Activated CD4-positive, alpha-beta T cell treated with anti-CD3 and anti-CD28 coated beads, Interleukin-10, Interleukin-2, amounts not matched to agents 100 ng/mL and 50 ng/mL, durations not matched to agents 16 hours and 8 hours (primary cell): Measurements from ENCODE around the gene ZNF892.

Experiments used
- DNase-seq: peaks from one replicate; pipeline ENCODE4 v3.0.0-alpha.2; 2020

The ZNF892 gene

GRCh38 chr2:95207111-95207961, at the start of gene ZNF892:
ZNF892 (plus strand) TSS chr2:95207521; CDS start chr2:95207816, 295 bp downstream.
- DNase-seq: peak; percentile 89

GRCh38 chr2:95158441-95158840, 48.9 kb upstream of the ZNF892 start:
- no peak for DNase-seq

- DNase-seq: peak; percentile 23
These were observed 48.3 kb upstream of the ZNF892 start for GRCh38 chr2:95158891-95159619.

- peak; percentile 79 for DNase-seq
These were observed 47.5 kb upstream of the ZNF892 start, which contains the start of gene ZNF514 for GRCh38 chr2:95159690-95160449. ZNF514 (minus strand) TSS chr2:95159848; CDS start chr2:95153253, 6,595 bp downstream.

GRCh38 chr2:95165030-95165370, 42.3 kb upstream of the ZNF892 start:
- no peak for DNase-seq

GRCh38 chr2:95165371-95166064, 41.8 kb upstream of the ZNF892 start, which contains the start of gene ZNF2:
ZNF2 (plus strand) TSS chr2:95165809; CDS start chr2:95176227, 10,418 bp downstream.
- peak; percentile 98 for DNase-seq

GRCh38 chr2:95166065-95166763, 41.1 kb upstream of the ZNF892 start:
- no peak for DNase-seq

GRCh38 chr2:95171902-95172301, 35.4 kb upstream of the ZNF892 start:
- no peak for DNase-seq

- DNase-seq: no peak
These were observed 33.2 kb upstream of the ZNF892 start for GRCh38 chr2:95174031-95174542.

GRCh38 chr2:95179451-95179850, 27.9 kb upstream of the ZNF892 start:
- no peak for DNase-seq

- DNase-seq: no peak
These were observed 25.5 kb upstream of the ZNF892 start for GRCh38 chr2:95181774-95182173.

GRCh38 chr2:95185197-95185596, 22.1 kb upstream of the ZNF892 start:
- DNase-seq: no peak

GRCh38 chr2:95185973-95186372, 21.3 kb upstream of the ZNF892 start:
- no peak for DNase-seq

GRCh38 chr2:95192956-95193355, 14.4 kb upstream of the ZNF892 start:
- DNase-seq: peak; percentile 33

- DNase-seq: no peak
These were observed 3.4 kb upstream of the ZNF892 start for GRCh38 chr2:95203911-95204310.

GRCh38 chr2:95204396-95204795, 2.9 kb upstream of the ZNF892 start:
- DNase-seq: no peak

GRCh38 chr2:95206096-95206495, 1.2 kb upstream of the ZNF892 start:
- DNase-seq: no peak

- no peak for DNase-seq
These were observed 785 bp downstream of the ZNF892 start for GRCh38 chr2:95208106-95208505.

- DNase-seq: no peak
These were observed 7.8 kb downstream of the ZNF892 start for GRCh38 chr2:95215018-95215612.

GRCh38 chr2:95220449-95220848, 13.1 kb downstream of the ZNF892 start:
- no peak for DNase-seq

GRCh38 chr2:95225658-95226057, 18.3 kb downstream of the ZNF892 start:
- DNase-seq: no peak
